NCI-H2081 (cell line): ENCODE measurements around the gene DYNLT2B.
"Not testable (repeated sequence)": the region's sequence is repeated elsewhere in the genome, so short reads cannot be mapped to it uniquely, and the experiment has no call there.

Experiments
- DNase-seq, 2 experiments: peaks; one replicate each; lab custom pipeline; 2025; lab: John Stamatoyannopoulos, UW

The DYNLT2B gene

DNA sequence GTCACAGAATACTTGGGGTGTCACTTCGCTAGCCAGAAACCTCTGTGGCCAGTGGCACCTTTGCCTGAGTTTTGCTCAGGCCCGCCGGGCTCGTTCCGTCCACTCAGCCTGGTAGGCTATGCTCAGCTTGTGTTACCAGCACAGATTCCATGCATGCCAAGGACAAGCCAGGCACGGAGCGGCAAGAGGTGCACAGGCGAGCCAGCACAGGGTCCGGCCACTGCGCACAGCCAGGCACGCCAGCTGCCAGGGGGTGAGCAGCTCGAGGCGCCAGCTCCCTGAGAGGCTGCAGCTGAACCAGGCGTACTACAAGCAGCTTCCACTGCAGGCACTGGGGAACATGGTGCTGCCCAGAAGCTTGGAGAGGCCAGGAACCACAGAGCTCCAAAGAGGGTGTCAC lies 45.2 kb downstream of the DYNLT2B start:
- no peak for DNase-seq

DNA sequence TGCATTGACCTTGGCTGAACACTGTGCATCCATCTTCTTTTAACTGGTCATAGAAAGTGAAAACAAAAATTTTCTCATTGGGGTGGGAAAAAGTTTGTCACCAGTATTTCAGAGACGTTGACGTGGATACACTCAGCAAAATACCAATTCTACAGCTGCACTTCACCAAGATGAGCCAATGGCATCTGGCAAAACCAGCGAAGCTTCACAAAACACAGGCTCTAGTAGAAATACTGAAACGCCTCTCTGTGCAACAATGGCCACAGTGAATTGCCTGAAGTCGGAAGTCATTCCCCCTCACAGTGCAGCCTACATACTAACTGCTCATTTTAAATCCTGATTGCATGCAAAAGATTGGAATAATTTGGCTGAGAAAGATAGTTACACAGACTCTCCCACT lies 47.5 kb downstream of the DYNLT2B start:
- no peak for DNase-seq

DNA sequence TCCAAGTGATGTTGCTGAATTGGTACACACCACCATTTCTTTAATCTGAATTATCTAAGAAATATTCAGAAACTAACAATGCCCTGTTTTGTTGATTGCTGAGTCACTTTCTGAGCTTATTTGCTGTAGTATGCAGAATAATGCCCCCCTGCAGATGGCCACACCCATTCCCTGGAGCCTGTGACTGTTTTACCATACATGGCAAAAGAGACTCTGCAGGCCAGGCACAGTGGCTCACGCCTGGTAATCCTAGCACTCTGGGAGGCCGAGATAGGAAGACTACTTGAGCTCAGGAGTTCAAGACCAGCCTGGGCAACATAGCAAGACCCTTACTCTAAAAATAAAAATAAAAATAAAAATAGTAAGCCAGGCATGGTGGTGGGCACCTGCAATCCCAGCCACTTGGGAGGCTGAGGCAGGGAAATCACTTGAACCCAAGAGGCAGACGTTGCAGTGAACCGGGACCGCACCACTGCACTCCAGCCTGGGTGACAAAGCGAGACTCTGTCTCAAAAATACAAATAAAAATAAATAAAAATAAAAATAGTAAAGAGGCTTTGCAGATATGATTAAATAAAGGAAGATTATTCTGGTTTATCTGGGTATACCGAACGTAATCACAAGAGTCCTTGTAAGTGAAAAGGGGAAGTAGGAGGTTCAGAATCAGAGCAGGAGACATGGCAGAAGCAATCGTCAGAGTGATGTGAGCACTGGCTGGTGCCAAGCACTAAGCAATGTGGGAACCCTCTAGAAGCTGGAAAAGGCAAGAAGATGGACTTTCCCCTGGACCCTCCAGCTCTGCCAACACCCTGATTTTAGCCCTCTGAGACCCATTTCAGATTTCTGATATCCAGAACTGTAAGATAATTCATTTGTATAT lies 49.5 kb downstream of the DYNLT2B start:
- DNase-seq: peak; percentile 18 to 63

DNA sequence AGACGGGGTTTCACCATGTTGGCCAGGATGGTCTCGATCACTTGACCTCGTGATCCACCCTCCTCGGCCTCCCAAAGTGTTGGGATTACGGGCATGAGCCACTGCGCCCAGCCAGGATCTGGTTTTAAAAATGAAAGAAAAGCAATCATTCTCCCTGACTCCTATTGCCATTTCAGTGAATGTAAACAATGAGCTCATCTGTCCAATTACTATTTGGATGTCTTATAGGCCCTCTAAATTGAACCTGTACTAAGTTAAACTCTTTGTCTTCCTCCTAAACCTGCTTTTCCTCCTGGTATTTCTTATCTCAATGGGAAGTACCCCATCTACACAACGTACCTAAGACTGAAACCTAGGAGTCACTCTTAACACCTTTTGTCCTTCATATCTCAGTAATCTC lies 54.2 kb downstream of the DYNLT2B start:
- no peak for DNase-seq

DNA sequence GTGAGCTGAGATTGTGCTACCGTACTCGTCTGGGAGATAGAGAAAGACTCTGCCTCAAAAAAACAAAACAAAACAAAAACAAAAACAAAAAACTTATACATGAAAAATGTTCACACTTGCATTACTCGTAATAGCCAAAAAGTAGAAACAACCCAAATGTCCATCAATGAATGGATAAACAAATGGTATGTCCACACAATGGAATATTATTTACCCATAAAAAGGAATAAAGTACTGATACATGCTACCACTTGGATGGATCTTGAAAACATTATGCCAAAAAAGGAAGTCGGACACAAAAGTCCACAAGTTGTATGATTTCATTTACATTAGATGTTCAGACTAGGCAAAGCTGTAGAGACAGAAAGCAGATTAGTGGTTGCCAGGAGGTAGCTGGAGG lies 57.3 kb downstream of the DYNLT2B start:
- DNase-seq: no peak

DNA sequence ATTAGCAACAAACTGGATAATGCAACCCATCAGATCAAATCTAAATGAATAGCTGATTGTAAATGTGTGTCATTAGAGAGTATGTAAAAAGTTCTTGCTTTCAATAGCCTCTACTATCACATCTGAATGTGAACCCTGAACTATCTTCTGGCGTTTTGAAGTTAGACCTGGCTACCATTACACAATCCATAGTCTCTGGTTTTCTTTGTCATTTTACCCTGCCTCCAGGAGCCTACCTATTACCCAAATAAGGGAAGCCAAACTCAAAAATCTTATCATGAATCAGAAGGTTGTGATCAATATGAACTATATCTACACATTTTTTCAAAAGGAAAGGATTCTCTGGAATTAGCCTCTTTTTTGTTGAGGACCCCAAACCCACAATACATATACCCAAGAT lies 62.3 kb downstream of the DYNLT2B start:
- no peak for DNase-seq

DNA sequence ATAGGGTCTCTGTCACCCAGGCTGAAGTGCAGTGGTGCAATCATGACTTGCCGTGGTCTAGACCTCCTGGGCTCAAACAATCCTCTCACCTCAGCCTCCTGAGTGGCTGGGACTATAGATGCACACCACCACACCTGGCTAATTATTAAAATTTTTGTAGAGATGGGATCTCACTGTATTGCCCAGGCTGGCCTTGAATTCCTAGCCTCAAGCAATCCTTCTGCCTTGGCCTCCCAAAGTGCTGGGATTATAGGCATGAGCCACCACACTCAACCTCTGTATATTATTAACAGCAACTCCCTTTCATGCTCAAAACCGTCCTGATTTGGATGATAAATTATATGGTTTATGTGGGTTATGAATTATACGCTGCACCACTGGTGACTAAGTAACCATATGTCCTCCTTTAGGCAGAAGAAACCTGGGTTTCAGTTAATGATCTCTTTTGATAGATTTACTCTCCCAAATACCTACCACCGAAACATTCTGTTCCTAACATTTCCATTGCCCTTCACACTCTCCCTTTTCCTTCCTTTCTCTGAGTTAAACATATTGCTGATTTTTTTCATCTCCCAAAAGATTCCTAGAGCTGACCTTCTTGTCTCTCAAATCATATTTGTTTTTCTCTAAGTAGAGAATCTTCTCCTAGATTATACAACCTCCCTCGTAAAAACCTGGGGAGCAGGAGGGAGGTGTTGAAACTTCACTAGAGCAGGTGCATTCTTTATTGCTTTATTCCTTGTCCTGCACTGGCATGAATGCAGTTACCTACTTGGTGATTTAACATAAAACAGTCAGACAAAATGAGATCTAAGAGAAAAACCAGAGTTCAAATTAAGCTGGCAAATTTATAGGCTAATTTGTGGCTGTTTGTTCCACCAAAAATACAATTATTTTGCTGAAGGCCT lies 63.4 kb downstream of the DYNLT2B start:
- DNase-seq: no peak

DNA sequence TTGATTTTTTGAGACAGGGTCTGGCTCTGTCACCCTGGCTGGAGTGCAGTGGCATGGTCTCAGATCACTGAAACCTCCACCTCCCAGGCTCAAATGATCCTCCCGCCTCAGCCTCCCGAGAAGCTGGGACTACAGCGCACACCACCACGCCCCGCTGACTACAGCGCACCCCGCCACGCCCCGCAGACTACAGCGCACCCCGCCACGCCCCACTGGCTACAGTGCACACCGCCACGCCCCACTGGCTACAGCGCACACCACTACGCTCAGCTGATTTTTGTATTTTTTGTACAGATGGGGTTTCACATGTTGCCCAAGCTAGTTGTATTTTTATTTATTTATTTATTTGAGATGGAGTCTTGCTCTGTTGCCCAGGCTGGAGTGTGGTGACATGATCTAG lies 66.1 kb downstream of the DYNLT2B start:
- no peak for DNase-seq

DNA sequence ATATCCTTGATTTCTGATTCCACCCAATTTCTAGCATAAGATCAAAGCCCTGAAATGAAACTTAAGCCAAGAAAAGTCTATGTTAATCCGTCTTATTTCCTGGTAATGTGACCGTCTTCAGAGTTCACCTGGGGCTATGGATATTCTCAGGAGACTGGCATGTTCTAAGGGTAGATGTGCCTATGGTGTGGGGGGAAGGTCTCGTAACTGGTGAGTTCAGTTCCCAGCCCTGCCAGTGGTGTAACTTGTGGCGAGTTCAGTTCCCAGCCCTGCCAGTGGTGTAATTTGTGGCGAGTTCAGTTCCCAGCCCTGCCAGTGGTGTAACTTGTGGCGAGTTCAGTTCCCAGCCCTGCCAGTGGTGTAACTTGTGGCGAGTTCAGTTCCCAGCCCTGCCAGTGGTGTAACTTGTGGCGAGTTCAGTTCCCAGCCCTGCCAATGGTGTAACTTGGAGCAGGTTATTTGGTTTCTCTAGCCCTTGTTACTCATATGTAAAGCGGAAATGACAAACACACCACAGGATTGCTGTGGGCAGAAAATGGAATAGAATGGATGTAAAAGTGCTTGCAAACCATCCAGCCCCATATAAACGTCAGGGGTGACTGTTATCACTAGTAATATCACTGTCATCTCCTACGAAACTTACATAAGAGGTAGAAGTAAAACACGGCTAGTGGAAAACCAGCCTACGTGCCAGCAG lies 71.3 kb downstream of the DYNLT2B start:
- no peak for DNase-seq

DNA sequence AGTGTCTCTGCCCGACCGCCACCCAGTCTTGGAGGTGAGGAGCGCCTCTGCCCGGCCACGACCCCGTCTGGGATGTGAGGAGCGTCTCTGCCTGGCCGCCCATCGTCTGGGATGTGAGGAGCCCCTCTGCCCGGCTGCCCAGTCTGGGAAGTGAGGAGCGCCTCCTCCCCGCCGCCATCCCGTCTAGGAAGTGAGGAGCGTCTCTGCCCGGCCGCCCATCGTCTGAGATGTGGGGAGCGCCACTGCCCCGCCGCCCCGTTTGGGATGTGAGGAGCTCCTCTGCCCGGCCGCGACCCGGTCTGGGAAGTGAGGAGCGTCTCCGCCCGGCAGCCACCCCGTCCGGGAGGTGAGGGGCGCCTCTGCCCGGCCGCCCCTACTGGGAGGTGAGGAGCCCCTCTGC lies 73.9 kb downstream of the DYNLT2B start:
- not testable (repeated sequence) for DNase-seq

DNA sequence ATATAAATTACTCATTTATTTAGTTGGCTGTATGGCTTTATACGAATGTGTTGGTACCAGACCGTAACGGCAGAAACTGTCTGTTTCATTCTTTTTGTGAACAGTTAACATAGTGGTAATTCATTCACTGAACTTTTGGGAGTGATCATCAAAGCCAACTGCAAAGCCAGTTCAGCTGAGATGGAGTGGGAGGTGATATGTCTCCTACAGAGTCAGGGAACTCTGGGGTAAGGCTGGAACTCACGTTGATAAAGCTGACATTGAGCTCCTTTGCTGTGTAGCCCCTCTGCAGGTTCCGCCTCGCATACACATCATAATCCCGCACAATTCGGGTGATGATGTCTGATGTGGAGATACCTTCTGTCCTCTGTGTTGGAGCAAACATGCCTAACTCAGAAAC lies 76.3 kb downstream of the DYNLT2B start:
- no peak for DNase-seq
